ENCODE results near the gene ZNF335.
A peak's percentile ranks its signal among the peaks of the same experiment; 100 is the strongest.

The ZNF335 gene

DNA sequence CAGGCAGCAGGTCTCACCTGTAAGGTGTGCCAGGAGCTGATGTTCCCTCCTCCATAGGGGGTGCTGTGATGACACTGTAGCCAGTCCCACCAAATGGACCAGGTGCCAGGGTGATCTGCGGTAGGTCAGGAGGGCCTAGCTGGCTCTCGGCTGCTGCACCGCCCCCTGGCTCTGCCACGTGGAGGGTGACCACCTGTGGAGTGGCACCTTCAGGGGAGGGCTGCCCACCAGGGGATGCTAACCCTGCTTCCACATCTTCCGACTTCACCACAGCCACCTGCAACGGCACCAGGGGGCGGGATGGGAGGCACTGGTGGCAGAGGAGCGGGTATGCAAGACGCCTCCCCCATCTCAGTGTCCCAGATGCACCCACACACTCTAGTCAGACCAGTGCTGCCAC is 18.3 kb downstream of the ZNF335 start:
- no peak for DNase-seq

DNA sequence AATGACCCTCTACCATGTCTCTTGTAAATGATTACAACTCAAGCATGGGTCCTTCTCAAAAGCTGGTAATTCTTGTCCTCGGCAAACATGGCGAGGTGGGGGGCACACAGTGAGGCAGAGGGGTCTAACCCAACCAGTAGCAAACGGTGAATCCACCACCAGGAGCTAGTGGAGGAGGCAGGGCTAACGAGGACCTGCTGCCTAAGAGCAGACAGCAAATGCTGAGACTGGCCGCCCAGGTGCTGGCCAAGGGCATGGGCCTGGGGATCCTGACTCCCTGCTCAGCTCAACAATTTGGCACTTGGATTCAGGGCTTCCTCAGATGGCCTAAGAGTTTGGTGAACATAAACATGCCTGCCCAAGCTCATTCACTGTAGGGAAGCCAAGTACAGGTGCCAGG is 19.1 kb downstream of the ZNF335 start:
- DNase-seq = no peak

DNA sequence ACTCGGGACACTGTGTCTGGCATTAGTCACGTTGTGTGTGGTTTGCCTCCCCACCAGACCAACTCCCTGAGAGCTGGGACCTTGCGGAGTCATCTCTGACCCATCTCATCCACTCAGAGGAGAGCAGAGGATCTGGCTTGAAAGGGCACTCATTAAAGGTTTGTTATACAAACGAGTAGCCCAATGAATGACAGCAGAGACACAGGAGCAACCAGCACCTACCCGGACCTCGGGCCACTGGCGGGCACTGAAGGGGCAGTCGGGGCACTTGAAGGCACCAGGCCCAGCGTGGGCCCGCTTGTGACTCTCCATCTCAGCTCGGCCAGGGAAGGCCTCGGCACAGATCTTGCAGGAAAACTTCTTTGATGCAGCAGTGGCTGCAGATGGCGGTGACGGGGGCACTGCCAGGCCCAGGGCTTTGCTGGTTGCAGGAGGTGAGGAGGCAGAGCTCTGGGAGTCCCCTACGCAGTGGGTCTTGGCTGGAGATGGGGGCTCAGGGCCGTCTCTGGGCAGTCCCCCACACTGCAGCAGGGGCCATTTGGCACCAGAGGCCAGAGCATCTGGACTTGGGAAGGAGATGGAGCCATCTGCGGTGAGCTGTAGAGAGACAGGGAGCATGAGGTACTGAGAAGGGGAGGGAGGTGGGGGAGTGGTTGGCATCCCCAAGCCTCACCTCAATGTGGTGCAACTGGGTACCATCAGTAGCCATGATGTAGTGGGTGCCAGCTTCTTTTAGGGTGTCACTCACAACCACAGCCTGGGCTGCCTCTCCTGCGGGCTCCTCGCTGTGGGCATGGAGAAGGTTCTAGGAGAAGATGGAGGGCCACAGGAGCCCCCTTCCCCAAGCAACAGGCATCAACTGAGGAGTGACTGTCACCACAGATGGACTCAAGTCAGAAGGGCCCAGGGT is 19.8 kb downstream of the ZNF335 start:
- DNase-seq = no peak

DNA sequence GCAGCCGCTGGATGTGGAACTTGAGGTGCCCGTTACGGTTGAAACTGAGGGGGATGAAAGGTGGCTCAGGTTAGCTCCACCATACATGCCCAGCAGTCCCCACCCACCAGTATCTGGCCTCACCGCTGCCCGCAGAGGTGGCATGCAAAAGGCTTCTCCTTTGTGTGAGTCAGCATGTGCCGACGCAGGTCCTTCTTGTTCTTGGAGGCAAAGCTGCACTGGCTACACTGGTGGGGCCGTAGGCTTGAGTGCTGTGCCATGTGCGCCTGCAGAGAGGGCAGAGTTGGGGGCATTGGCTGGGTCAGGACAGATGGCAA is 21.7 kb downstream of the ZNF335 start:
- DNase-seq = no peak

DNA sequence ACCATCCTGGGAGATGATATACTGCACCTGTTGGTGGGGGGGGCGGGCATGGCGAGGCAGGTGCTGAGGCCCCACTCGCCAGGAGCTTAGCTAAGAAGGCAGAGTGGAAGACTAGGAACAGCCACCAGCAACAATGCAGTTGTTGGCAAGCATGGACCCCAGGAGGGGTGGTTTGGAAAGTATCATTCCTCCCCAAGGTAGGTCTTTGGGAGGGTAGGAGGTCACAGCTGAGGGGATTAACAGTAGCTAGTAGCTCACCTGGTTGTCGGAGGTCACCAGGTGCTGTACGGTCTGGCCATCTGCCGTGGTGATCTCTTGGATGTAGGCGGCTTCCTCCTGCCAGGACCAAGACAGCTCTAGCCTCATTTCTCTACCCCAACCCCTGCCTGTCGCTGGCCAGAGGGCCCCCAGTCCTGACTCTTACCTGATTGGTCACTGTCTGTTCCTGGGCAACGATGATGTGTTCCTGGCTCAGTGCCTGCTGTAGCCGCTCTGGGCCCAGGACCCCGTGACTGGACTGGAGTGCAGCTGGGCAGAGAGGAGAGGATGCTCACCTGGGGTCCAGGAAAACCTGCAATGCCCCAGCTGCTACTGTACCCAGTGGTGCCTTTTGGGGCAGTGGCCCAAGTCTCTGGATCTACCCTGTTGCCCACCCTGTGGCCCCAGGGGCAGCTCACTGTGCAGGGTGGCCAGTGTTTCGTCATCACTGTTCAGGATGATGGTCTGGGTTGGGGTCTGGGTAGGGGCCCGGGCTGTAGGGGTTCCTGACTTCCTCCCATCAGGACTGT is 22.3 kb downstream of the ZNF335 start:
- no peak for DNase-seq

DNA sequence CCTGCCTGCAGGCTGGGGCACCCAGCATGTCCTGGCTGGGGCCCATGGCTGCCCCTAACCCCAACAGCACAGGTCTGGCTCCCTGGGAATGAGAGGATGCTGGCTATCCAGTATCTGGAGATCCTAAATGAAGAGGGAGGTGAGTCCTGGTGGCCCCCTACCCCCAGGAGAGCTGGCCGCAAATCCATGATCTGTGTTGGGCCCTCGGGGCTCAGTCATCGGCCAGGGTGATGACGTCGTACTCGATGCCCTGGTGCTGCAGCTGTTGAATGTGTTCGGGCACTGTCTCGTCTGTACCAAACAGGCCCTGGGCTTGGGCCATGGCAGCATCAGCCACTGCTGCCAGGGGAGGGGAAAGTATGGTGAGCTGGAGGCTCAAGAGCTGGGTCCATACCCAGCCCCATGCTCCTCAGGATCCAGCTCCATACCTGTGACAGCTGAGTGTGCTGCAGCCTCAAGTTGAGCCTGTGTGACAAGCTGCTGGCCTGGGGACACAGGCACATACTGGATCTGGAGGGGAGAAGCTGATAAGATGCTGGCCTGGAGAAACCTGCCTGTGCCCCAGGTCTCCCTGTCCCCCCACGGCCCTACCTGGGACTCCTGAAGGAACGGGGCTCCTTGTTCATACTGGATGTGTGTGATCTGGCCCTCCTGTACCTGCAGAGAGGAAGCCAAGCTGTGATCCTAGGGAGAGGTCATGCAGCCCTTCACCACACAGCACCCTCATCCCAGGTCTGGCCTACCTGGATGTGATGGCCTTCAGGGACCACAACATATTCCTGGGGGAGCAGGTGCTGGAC is 23.1 kb downstream of the ZNF335 start:
- DNase-seq = peak in 2 of 51 donors; percentile 15 to 28

DNA sequence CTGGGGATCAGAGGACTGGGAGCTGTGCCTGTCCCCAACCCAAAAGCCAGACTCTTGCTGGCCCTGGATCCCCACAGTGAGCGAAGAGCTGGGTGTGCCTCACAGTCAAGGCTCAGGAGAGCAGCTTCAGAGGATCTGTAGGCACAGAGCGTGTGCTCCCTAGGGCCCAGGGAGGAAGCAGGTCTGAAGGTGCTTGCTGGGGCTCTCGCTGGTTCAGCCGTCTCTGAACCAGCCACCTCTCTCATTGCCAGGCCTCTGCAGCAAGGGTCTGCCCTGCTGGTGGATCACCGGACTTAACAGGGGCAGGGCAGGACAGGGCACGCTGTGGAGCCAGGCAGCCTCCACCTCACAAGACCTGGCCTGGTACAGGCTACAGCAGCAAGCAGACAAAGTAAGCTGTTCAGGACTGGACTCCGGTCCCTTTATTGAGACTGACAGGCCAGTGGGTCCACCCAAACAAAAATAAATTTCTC is 23.7 kb downstream of the ZNF335 start:
- no peak for DNase-seq

DNA sequence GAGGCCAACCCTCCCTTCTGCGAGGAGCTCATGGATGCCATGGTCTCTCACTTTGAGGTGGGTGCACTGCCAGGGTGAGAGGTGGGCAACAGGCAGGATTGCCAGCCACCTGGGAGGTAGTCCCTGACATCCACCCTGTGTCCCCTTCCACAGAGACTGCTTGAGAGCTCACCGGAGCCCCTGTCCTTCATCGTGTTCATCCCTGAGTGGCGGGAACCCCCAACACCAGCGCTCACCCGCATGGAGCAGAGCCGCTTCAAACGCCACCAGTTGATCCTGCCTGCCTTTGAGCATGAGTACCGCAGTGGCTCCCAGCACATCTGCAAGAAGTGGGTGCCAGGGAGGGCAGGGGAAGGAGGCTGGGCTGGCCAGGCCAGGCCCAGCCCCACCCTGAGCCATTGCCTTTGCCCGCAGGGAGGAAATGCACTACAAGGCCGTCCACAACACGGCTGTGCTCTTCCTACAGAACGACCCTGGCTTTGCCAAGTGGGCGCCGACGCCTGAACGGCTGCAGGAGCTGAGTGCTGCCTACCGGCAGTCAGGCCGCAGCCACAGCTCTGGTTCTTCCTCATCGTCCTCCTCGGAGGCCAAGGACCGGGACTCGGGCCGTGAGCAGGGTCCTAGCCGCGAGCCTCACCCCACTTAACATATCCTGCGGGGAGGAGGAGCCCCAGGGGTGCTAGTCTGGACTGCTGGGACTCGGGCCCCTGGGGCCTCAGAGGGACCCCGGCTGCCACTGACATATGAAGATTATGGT is 24.7 kb downstream of the ZNF335 start:
- no peak for DNase-seq

DNA sequence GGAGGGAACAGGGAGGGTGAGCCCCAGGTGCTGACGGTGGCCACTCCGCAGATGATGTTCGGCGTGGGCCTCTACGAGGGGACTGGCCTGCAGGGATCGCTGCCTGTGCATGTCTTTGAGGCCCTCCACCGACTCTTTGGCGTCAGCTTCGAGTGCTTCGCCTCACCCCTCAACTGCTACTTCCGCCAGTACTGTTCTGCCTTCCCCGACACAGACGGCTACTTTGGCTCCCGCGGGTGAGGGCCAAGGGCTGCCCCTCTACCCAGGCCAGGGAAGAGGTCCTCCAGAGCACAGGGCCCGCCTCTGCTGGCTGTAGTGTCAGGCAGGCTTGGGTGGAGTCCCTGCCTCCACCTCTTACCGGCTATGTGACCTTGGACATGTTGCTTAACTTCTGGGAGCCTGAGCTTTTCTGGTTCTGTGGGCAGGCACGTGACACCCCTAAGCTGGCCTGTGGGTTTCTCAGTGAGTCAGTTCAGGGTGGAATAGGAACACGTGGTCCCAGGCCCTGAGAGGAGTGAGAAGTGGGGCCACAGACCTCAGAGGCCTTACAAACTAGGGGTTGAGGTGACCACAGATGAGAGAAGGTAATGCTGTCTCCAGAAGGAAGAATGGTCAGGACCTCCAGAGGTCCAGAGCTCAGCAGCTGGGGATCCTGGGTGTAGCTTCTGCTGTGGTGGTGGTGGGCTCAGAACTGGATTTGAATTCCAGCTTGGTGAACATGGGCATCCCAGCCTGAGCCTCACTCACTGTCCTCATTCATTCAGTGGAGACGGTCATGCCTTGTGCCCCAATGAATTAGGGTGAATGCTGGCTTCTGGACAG is 25.6 kb downstream of the ZNF335 start:
- peak in 2 of 51 donors; percentile 20 to 25 for DNase-seq

DNA sequence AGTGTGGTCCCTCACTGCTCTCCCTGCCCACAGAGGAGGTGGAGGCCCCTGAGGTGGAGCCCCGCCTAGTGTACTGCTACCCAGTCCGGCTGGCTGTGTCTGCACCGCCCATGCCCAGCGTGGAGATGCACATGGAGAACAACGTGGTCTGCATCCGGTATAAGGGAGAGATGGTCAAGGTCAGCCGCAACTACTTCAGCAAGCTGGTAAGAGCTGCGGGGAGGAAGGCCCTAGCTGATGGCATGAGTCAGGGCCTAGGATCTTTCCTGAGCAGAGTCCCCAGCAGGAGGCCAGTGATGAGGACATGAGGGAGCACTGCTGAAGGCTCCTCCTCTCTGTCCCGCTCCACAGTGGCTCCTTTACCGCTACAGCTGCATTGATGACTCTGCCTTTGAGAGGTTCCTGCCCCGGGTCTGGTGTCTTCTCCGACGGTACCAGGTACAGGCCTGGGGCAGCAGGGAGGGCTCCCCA is 26.3 kb downstream of the ZNF335 start:
- no peak for DNase-seq

DNA sequence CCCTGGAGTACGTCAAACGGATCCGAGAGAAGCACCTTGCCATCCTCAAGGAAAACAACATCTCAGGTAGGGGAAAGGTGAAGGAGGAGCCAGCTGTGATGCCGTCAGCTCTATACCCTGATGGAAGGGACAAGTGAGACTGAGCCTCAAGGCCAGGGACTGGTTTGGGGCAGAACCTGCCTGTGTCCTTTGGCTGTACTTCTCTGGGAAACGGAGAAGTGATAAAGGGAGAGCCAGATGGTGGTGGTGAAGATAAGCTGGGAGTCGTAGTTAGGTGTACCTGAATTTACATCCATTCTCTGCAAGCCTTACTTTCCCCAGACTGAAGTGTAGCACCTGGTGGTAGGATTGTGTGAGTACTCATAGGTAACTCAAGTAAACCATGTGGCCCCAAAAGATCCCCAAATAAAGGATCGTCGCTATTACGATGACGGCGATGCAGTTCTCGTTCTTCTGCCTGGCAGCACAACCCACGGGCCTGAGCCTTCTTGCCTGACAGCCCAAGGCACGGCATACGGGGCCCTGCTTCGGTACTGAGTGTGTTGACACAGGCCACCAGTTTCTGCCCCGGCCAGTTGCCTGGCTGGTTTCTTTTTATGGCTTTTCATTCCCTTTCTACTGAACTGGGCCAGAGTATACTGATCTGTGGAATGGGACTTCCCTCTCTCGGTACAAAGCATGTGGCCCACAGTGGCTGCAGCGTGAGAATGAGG is 26.9 kb downstream of the ZNF335 start:
- DNase-seq = no peak

DNA sequence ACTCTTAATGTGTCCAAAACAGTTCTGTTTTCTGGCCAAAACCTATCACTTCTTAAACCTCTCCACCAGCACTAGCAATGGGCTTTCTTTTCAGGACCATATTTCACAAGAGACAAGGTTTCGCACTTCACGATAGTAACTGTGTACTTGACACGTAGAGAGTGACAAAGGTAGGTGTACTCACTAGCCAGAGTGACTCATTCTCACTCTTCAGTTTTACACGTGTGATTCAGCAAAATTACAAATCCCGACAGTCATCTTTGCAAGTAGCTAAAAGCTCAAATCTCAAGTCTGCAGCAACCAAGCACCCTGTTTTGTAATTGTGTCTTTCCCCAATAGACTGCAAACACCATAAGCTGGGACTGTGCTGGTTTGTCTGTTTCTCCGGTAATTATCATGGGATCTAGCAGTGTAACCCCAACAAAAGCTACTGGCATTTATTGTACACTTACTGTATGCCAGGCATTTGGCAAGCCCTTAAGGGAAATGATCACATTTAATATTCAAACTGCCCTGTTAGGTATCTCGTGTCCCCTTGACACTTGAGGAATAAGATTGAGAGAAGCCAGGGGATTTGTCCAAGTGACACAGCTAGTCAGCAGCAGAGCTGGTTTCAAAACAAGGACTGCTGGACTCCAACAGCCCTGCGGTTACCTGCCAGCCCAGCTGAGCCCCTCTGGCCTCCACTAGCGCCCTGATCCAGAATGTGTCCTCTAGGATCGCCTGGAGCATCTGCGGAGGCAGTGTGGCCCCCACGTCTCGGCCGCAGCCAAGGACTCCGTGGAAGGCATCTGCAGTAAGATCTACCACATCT is 27.6 kb downstream of the ZNF335 start:
- DNase-seq = peak in 1 of 51 donors; percentile 39

DNA sequence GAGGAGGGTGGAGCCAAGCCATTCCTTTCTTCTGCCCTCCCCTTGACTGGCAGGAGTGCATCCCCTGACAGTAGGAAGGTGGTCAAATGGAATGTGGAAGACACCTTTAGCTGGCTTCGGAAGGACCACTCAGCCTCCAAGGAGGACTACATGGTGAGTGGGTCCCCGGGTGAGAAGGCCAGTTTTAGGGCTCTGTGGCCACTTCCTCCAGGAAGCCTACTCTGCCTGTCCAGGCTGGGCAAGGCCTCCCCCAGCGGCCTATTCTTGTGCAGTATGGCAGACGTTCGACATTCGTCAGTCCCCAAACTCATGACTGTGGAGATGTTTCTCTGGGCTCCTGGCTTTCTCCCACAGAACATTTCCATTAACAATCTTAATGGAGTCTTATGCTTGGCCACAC is 28.4 kb downstream of the ZNF335 start:
- DNase-seq = no peak

DNA sequence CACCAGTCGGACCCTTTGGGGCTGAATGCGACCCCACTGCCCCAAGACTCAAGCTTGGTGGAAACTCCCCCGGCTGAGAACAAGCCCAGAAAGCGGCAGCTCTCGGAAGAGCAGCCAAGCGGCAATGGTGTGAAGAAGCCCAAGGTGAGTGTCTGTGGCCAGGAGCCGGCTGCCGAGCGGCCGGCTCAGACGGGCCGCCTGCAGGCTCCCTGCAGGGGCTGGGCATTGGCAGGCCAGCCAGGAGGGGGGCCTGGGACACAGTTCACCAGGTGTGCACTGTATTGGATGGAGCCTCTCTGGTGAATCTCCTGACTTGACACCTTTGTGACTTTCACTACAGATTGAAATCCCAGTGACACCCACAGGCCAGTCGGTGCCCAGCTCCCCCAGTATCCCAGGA is 31.5 kb downstream of the ZNF335 start:
- DNase-seq = no peak

DNA sequence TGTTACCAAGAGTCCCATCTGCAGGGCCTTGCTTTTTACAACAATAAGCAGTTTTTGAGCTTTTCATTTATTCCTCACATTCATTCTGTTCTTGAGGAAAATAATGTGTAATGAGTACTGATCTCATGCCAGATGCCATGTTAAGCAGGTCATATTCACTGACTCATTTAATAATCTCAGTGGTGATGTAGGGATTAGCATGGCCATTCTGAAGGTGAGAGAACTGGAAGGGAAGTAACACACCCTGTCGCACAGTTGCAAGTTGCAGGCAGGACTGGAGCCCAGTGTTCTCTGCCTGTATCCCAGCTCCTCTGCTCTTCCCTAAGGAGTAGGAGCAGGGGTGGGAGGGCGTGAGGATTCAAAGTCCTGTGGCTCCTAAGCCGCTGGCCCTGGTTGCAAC is 31.9 kb downstream of the ZNF335 start:
- no peak for DNase-seq

DNA sequence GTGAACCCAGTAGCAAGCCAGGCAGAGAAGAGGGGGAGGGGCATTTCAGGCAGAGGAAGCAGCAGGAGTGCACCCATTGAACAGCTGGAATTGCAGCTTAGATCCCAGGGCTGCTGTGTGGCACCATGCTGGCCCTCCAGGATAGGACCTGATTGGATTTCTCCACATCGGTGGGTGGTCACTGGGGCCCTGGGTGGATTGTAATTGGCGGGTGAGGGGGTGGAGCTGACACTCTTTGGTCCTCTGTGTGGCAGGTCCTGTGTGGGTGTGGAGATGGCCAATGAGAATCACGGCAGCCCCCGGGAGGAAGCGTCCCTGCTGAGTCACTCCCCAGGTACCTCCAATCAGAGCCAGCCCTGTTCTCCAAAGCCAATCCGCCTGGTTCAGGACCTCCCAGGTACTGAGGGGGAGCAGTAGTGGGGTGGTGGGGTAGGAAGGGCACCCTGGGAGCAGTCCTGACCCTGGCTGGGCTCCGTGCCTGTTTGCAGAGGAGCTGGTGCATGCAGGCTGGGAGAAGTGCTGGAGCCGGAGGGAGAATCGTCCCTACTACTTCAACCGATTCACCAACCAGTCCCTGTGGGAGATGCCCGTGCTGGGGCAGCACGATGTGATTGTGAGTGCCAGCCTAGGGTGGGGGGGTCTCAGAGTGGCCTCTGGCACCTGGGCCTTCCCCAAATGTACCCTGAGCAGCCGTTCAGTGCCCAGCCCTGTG is 33.1 kb downstream of the ZNF335 start:
- DNase-seq = no peak

DNA sequence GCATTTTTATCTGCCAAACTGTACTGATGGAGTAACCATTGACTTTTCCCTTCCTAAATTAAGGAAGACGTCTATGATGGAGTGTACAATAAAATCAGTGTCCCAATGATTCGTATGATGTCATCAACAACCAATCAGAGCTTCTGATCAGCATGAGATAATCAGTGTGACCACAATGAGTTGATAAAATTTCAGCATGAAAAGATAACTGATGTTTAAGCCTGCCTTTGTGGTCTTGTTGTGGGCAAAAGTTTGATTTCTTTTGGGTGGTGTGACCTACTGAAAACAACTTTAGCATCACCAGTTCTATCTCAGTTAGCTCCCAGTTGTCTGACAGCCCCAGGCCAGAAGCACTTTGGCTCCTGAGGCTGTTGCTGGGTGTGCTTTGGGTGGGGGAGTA is 34.2 kb downstream of the ZNF335 start:
- DNase-seq = no peak

All from hypothalamus (tissue), 51 donors.